ENCODE data around the gene IVD.

- no peak for TF ChIP-seq MAX (IDR thresholded peaks at IDR 0.05; ENCODE audit: low read depth, low read length)
- no peak for TF ChIP-seq CTCF (IDR thresholded peaks at IDR 0.05; ENCODE audit: low read depth, low read length)
These were observed 43.7 kb downstream of the IVD start for GRCh38 chr15:40449275-40449674.

Measured in NB4 (cell line).